Measurements from ENCODE around the gene TP63. TPM values are rescaled to one million over a fixed set of nuclear protein-coding genes. Genes with fewer than 3 reads are reported as not detected.

The TP63 gene
- total RNA-seq, 1 donor from 2014 or later: not detected

DNA sequence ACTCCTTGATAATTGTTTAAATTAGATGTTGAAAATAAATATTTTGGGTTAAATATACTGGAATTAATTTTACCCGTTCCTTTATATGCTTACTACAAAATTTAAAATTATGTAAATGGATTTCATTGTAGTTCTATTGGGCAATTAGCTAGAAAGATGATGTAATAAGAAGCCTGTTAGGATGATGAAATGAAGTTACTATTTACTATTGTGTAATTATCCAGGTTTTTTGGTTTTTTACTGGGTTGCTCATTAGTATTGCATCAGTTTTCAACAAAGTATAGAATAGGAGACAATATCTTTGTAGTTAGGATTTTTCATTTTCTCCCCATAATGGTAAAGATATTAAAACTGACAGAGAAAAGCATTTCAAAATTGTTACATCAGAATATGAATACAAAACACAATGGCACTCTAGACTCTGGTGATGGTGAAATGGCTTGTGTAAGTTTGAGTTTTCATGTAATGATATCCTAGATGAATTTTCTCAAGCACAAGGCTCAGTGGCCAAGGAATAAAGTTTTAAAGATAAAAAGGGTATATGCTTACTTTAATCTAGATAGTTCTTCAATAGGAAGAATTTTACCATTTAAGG, 267.5 kb downstream of the TP63 start:
- H3K9me3 ChIP-seq: no peaks in the 10 kb centered on the region
- no peak overlapping the region for H3K27ac ChIP-seq
- intact Hi-C loops (cut with DNase I): no loop called here
- no peak overlapping the region for H3K4me3 ChIP-seq
- no peaks in the 10 kb centered on the region for H3K4me1 ChIP-seq
- no peak for DNase-seq (ENCODE audit: low spot score in 2 of 2)
- no peaks in the 10 kb centered on the region for H3K27me3 ChIP-seq
- H3K36me3 ChIP-seq: no peaks in the 10 kb centered on the region
- TF ChIP-seq, protein P1, sequence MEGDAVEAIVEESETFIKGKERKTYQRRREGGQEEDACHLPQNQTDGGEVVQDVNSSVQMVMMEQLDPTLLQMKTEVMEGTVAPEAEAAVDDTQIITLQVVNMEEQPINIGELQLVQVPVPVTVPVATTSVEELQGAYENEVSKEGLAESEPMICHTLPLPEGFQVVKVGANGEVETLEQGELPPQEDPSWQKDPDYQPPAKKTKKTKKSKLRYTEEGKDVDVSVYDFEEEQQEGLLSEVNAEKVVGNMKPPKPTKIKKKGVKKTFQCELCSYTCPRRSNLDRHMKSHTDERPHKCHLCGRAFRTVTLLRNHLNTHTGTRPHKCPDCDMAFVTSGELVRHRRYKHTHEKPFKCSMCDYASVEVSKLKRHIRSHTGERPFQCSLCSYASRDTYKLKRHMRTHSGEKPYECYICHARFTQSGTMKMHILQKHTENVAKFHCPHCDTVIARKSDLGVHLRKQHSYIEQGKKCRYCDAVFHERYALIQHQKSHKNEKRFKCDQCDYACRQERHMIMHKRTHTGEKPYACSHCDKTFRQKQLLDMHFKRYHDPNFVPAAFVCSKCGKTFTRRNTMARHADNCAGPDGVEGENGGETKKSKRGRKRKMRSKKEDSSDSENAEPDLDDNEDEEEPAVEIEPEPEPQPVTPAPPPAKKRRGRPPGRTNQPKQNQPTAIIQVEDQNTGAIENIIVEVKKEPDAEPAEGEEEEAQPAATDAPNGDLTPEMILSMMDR (IDR thresholded peaks at IDR 0.05): no peak

DNA sequence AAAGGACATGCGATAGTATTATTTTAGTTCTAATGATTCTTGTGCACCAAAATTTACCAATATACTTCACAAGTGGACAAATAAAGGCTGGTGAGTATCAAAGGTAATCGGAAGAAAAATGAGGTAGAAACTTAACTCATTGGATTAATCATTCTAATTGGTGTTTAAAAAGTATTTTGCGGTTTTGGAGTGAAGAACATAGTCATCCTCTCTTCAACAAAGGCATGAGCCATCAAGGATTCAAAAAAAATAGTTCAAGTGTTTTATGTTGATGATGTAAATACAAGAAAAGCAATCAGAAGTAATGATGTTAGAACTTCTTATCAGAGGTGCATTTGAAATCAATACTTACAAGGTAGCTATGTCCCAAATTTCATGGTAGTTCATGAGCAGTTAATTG, 268.0 kb downstream of the TP63 start:
- TF ChIP-seq, protein P1 (IDR thresholded peaks at IDR 0.05): no peak
- Histone ChIP-seq H3K27me3 (no peaks in the 10 kb centered on the region), H3K9me3 (no peaks in the 10 kb centered on the region), H3K4me1 (no peaks in the 10 kb centered on the region), H3K27ac (no peak overlapping the region), H3K36me3 (no peaks in the 10 kb centered on the region), H3K4me3 (no peak overlapping the region)
- no peak for DNase-seq (ENCODE audit: low spot score in 2 of 2)
- intact Hi-C loops (cut with DNase I): no loop called here

DNA sequence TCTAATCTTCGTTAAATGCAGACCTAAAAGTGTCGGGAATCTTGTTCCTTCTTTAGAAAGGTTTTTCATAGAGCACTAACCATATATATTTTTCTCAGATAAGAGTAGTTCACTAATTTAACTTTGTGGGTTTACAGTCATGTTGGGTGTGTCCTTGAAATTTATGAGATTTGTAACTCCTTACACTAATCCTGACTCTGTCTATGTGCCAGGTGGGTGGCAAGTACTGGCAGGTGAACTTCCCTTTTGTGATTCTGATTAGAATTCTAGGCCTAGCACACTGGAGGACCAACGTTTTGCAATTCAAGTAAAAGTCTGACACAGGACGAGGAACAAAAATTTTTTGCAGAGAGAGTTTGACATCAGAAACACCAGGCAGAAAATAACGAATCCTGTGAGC, 269.4 kb downstream of the TP63 start:
- Histone ChIP-seq H3K4me1 (no peaks in the 10 kb centered on the region), H3K27ac (no peak overlapping the region), H3K36me3 (no peaks in the 10 kb centered on the region), H3K27me3 (no peaks in the 10 kb centered on the region), H3K4me3 (no peak overlapping the region), H3K9me3 (no peaks in the 10 kb centered on the region)
- intact Hi-C loops (cut with DNase I): no loop called here
- TF ChIP-seq, protein P1 (IDR thresholded peaks at IDR 0.05): no peak
- no peak for DNase-seq (ENCODE audit: low spot score in 2 of 2)

DNA sequence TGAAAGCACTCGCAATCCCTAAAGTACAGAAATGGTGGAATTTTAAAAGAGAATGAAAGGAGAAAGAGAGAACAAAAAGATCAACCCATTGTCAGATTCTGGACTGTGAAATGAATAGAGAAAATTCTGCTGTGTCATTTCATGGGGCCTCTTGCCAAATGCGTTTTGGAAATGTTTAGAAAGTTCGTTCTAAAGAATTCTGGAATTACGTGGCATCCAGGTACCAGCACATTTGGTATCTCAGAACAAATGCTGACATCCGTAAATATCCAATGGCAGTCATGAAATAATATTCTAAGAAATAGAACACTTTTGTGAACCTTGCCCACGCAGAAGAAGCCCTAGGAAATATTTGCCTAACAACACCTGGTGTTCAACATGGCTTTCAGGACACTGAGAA, 270.3 kb downstream of the TP63 start:
- Histone ChIP-seq H3K9me3 (no peaks in the 10 kb centered on the region), H3K4me1 (no peaks in the 10 kb centered on the region), H3K4me3 (no peak overlapping the region), H3K36me3 (no peaks in the 10 kb centered on the region), H3K27me3 (no peaks in the 10 kb centered on the region), H3K27ac (no peak overlapping the region)
- TF ChIP-seq, protein P1 (IDR thresholded peaks at IDR 0.05): no peak
- no peak for DNase-seq (ENCODE audit: low spot score in 2 of 2)
- intact Hi-C loops (cut with DNase I): no loop called here

DNA sequence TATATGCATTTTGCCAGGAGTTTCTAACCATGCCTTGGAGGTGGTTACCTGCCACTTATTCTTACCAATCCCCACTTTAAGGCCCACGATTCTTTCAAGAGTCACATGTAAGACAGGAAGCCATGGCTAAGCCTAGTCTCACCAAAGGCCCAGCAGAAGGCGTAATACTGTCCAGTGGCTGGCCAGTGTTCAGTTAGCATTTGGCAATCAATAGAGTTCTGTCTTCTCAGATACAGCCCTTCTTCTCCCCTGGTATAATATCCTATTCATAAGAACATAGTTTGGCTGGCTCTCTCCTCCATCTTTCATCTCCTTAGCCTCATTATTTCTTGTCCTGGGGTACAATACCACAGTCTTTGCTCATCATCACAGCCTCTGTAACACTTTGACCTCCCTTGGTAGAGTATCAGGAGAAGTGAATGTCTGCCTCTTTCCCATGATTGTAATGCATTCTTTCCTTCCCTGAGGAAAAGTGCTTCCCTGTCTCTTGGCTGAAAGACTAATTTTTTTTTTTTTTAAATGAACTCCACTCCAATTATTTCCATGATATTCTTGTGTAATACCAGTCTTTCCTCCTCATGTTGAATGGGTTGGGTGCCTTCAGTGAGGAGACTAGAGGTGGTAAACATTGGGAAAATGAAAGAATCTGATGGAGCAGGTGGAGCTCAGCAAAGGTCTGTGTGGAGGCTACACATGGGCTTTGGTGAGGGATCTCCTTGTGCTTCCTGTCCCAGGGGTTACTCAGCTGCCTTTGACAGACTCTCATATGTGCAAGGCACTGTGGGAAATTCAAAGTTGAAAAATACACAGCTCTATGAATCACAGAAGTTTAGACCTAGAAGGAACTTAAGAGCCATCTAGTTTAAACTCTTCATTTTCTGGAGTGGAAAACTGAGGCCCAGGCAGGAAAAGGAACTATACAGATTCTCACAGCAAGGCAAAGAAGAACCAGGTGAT, 271.3 kb downstream of the TP63 start:
- intact Hi-C loops (cut with DNase I): no loop called here
- Histone ChIP-seq H3K9me3 (no peaks in the 10 kb centered on the region), H3K27ac (no peak overlapping the region), H3K4me3 (no peak overlapping the region), H3K4me1 (no peaks in the 10 kb centered on the region), H3K27me3 (no peaks in the 10 kb centered on the region), H3K36me3 (no peaks in the 10 kb centered on the region)
- DNase-seq (ENCODE audit: low spot score in 2 of 2): no peak
- TF ChIP-seq, protein P1 (IDR thresholded peaks at IDR 0.05): no peak

All from ascending aorta (tissue), 2 donors.